T-helper 2 cell treated with Interferon-gamma antibody and Interleukin-4, amounts not matched to agents 5 μg/mL and 100 μg/mL, for 36 hours (primary cell): ENCODE results near the gene ACAP1.

ENCODE experiments used
- DNase-seq: peaks from one replicate; pipeline ENCODE4 v3.0.0; 2021; ENCODE audit warnings: low spot score
- H3K27ac Mint-ChIP-seq: one replicate; pipeline ENCODE4 v1.8.0; 2021; ENCODE audit warnings: mild to moderate bottlenecking, mixed read lengths
- H3K27me3 Mint-ChIP-seq: one replicate; pipeline ENCODE4 v1.8.0; 2021; ENCODE audit warnings: low read depth, mixed read lengths
- H3K36me3 Mint-ChIP-seq: one replicate; pipeline ENCODE4 v1.8.0; 2021; ENCODE audit warnings: low read depth, mixed read lengths
- H3K4me1 Mint-ChIP-seq: one replicate; pipeline ENCODE4 v1.8.0; 2021; ENCODE audit warnings: low read depth, mixed read lengths
- H3K4me3 Mint-ChIP-seq: one replicate; pipeline ENCODE4 v1.8.0; 2022; ENCODE audit warnings: mild to moderate bottlenecking, moderate library complexity, mixed read lengths
- H3K9me3 Mint-ChIP-seq: one replicate; pipeline ENCODE4 v1.8.0; 2021; ENCODE audit warnings: mixed read lengths

The ACAP1 gene

DNA sequence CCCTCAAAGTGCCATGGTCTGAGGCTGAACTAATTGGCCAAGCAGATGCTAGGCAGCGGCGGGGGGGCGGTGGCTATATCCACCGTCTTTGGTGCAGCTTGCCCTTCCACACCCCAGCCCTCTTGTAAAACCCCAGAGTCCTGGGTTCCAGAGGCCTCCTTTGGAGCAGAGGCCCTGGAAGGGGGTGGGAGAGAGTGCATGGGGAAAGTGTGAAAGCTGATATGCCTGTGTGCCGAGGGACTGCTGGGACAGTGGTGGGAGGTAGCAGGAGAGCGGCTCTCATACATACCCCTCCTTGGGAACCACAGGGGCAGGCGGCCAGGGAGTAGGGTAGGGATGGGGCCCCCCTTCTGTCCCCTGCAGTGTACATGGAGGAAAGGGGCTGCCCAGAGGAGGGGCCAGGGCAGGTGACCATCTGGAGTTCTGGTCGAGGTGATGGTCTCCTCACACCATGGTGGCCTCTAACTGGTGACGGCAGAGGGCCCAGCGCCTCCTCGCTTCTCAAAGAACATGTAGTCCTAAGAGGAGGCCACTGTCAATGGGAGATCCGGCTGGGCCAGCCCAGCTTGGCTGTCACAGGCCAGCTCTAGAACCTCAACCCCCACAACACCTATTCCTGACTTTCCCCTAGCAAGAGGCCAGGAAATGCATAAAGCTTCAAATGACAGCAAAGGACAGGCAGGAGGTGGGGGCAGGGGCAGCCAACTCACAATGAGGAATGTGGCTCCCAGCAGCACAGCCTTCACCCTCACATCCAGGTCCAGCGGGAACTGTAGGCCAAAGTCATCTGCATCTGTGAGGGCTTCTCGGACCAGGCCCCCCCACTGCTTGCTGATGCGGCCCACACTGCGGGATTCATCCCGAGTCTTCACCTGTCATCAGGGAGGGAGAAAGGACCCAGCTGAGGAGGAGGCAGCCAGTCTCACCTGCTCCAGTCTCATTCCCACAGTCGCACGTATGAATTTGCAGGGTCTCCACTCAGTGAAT is 53.9 kb downstream of the ACAP1 start:
- no peaks in the 10 kb centered on the region for H3K27me3 Mint-ChIP-seq
- H3K36me3 Mint-ChIP-seq, result peaks cover 52% of the 10 kb centered on the region

GRCh38 chr17:7391307-7391706 is 55.0 kb downstream of the ACAP1 start:
- peaks cover 49% of the 10 kb centered on the region for H3K36me3 Mint-ChIP-seq
- H3K4me3 Mint-ChIP-seq, result peak overlapping the region; percentile 13
- H3K27me3 Mint-ChIP-seq, result no peaks in the 10 kb centered on the region
- H3K27ac Mint-ChIP-seq, result no peak overlapping the region
- no peak for DNase-seq
- H3K9me3 Mint-ChIP-seq, result no peaks in the 10 kb centered on the region
- peaks cover 20% of the 10 kb centered on the region for H3K4me1 Mint-ChIP-seq

More for the DNA sequence above, 53.9 kb downstream of the ACAP1 start:
- DNase-seq, result no peak
- no peak overlapping the region for H3K27ac Mint-ChIP-seq
- no peaks in the 10 kb centered on the region for H3K9me3 Mint-ChIP-seq
- H3K4me3 Mint-ChIP-seq, result no peak overlapping the region
- peaks cover 17% of the 10 kb centered on the region for H3K4me1 Mint-ChIP-seq

DNA sequence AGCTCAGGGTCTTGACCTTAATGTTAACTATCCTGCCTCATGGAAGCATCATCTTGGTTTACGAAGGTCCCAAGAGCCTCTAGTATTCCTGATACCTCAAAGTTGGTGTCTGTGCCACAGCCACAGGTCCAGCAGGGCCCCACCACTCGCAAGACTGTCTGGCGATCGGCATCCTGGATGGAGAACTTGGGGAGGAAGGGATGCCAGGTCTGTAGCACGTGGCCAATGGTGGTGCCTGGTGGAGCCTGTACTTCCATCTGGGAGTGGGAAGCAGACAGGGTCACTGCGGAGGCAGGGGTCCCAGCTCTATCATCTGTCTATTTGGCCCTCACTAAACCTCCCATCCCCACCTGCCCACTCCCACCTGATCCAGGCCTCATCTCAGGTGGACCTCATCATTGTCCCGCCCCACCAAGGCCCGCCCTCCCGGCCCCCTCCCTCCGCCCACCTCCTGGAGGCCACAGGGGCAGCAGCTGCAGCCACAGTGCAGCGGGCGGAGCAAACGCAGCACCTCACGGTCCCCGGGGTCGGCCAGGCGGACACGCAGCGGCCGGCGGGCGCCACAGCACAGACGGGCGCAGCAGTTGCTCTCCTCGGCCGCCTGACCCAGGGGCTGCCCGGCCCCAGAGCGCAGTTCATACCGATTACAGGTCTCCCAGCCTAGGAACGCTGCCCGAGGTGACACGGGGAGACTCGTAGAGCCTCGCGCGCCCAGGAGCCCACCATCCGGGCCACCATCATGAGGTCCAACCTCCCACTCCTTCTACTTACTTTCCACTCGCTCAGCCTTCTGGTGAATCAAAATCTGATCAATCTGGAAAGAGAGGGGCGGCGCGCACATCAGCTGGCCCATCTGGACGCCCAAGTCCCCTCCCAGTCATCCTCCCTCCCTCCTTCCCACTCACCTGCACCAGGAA is 56.6 kb downstream of the ACAP1 start:
- DNase-seq, result no peak
- Mint-ChIP-seq H3K27ac (peak overlapping the region; percentile 65), H3K9me3 (no peaks in the 10 kb centered on the region), H3K4me1 (peaks cover 20% of the 10 kb centered on the region), H3K4me3 (peak overlapping the region; percentile 97), H3K36me3 (peaks cover 42% of the 10 kb centered on the region), H3K27me3 (no peaks in the 10 kb centered on the region)

GRCh38 chr17:7393613-7394451 is 57.5 kb downstream of the ACAP1 start:
- peak; percentile 24 for DNase-seq
- H3K27me3 Mint-ChIP-seq, result no peaks in the 10 kb centered on the region
- H3K4me1 Mint-ChIP-seq, result peaks cover 20% of the 10 kb centered on the region
- H3K27ac Mint-ChIP-seq, result peak overlapping the region; percentile 89
- H3K9me3 Mint-ChIP-seq, result no peaks in the 10 kb centered on the region
- H3K4me3 Mint-ChIP-seq, result peak overlapping the region; percentile 97
- peaks cover 38% of the 10 kb centered on the region for H3K36me3 Mint-ChIP-seq

DNA sequence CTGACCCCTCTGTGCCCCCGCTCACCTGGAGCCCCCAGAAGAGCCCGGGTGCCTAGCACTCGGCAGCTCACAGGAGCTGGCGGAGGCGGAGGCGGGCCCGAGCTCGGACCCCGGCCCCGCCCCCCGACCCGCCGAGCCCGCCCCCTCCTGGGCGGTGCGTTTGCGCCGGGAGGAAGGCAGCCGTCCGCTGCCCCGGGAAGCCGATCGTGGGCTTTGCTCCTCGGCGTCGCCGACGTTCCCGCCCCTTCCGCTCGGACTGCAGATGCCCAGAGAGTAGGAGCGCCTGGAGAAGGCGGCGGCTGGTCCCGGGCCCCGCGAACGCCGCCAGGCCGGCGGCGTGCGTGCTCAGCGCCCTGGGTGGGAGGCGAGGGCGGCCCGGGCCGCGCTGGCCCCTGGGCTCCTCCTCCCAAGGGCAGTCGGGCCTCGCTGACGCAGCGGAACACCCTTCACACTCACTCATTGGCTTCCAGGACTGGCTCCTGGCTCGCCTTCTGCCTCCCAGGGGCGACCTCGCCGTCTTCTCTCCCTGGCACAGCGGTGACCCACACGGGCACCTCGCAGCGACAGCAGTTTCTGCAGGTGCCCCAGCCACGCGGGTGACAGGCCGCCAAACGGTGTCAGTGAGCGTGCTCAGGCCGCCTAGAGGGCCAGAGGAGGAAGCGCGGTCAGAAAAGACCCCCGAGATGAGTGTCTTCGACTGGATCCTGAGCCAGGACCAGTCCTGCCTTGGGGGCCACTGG is 58.3 kb downstream of the ACAP1 start, which contains the start of gene PLSCR3:
Gene PLSCR3, minus strand, starts transcription at position 74 of the 740 bp plus-strand sequence. CDS start 415 bp downstream, outside the sequence.
- Mint-ChIP-seq H3K9me3 (no peaks in the 10 kb centered on the region), H3K4me3 (peak within 1 kb of the TSS; percentile 97), H3K4me1 (peaks cover 20% of the 10 kb centered on the region), H3K27ac (peak within 1 kb of the TSS; percentile 89), H3K27me3 (no peaks in the 10 kb centered on the region), H3K36me3 (peaks cover 33% of the 10 kb centered on the region)
- peak; percentile 86 for DNase-seq

DNA sequence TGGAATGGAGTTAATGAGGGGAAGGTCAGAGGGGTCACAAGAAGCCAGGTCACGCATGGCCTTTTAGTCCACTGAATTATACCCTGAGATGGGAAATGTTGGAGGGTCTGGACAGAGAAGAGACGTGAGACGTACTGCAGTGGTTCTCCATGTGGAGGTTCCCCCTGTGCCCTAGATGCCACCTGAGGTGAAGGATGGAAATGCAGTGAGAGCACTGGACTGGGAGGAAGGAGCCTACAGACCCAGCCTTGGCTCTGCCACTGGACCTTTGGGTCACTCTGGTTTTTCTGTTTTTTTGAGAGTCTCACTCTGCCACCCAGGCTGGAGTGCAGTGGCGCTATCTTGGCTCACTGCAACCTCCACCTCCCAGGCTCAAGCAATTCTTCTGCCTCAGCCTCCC is 59.8 kb downstream of the ACAP1 start:
- Mint-ChIP-seq H3K27ac (peak overlapping the region; percentile 45), H3K4me3 (peak overlapping the region; percentile 42), H3K4me1 (peaks cover 20% of the 10 kb centered on the region), H3K9me3 (no peaks in the 10 kb centered on the region), H3K36me3 (peaks cover 19% of the 10 kb centered on the region), H3K27me3 (no peaks in the 10 kb centered on the region)
- no peak for DNase-seq

DNA sequence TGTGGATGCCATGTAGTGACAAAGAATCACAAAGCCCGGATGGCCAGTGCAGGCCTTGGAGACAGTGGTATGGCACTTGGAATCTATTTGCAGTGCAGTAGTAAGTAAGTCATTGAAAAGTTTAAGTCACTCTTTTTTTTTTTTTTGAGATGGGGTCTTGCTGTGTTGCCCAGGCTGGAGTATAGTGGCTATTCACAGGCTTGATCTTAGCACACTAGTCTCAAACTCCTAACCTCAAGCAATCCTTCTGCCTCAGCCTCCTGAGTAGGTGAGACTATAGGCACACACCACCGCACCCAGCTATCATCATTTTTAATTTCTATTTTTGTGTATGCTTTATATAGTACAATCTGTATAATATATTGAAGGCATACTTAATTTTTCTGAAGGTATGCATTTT is 62.3 kb downstream of the ACAP1 start:
- no peak for DNase-seq
- no peak overlapping the region for H3K4me3 Mint-ChIP-seq
- H3K36me3 Mint-ChIP-seq, result peaks cover 4% of the 10 kb centered on the region
- H3K27me3 Mint-ChIP-seq, result no peaks in the 10 kb centered on the region
- H3K27ac Mint-ChIP-seq, result no peak overlapping the region
- peaks cover 13% of the 10 kb centered on the region for H3K4me1 Mint-ChIP-seq
- H3K9me3 Mint-ChIP-seq, result no peaks in the 10 kb centered on the region
